Brain microvascular endothelial cell (primary cell): ENCODE measurements around the gene PRR3.
A peak's percentile ranks its signal among the peaks of the same experiment; 100 is the strongest.

Experiments
- DNase-seq: peaks from one replicate; pipeline ENCODE4 v3.0.0-alpha.2; 2020
- H3K27ac ChIP-seq: fragments of 250-450 bp; sonication (Bioruptor Pico); 2 replicates; pipeline ENCODE4 v1.5.1; 2020; ENCODE audit warnings: mild to moderate bottlenecking, moderate library complexity
- H3K27me3 ChIP-seq: fragments of 250-450 bp; sonication (Bioruptor Pico); replicated peaks from 2 replicates; pipeline ENCODE4 v1.5.1; 2020; ENCODE audit warnings: mild to moderate bottlenecking
- H3K36me3 ChIP-seq: fragments of 250-450 bp; sonication (Bioruptor Pico); replicated peaks from 2 replicates; pipeline ENCODE4 v1.5.1; 2020; ENCODE audit warnings: mild to moderate bottlenecking
- H3K4me3 ChIP-seq: 2 replicates; pipeline ENCODE4 v1.5.1; 2011; ENCODE audit warnings: low read depth, mild to moderate bottlenecking, control low read depth, low read length, moderate library complexity
- CTCF ChIP-seq: IDR thresholded peaks from 2 replicates; pipeline ENCODE4 v1.5.1; 2011; ENCODE audit warnings: low read depth, mild to moderate bottlenecking, moderate library complexity, low read length, control low read depth, inconsistent platforms; ENCODE audit errors: missing control alignments
- in situ Hi-C: cut with HindIII; loops from 2 replicates; pipeline ENCODE4 v1.10.0; 2017; ENCODE audit warnings: low sequenced_read_pairs, low pct_ligation_motif_present

PRR3 gene

DNA sequence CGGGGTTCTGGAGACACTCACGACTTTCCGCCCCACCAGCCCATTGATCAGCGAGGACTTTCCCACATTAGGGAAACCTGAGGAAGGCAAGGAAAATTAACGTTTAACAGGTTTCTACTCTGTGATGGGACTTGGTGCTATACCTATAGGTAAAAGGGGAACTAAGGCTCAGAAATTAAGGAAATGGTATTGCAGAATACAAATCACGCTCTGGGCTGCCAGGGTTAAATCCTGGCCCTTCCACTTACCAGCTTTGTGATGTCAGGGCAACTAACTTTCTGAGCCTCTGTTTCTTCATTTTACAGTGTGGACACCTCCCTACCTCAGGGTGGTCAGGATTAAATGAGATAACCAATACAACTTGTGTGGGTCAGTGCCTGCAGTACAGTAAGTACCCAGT is 9.6 kb upstream of the PRR3 start:
- TF ChIP-seq CTCF: no peak
- DNase-seq: no peak
- Histone ChIP-seq H3K4me3 (no peak overlapping the region), H3K27ac (no peak overlapping the region), H3K36me3 (peaks cover 44% of the 10 kb centered on the region), H3K27me3 (no peaks in the 10 kb centered on the region)
- in situ Hi-C loops: no loop called here

DNA sequence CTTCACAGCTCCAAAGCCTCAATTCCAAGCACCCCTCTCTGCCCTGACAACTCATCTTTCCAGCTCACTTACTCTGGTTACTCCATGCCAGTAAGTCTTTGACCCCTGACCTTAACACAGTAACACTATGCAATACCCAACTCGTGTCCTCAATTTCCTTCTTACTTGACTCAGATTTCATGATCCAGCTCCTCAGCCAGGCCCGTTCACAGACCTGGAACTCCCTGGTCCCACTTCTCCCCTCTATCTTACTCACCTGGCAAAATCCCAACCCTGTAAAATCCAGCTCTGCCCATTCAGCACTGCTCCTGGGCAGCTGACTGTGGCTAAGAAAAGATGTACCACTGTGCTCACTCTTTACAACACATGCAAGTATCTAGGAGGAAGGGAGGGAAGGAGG is 8.7 kb upstream of the PRR3 start:
- Histone ChIP-seq H3K27ac (no peak overlapping the region), H3K4me3 (no peak overlapping the region), H3K36me3 (peaks cover 46% of the 10 kb centered on the region), H3K27me3 (no peaks in the 10 kb centered on the region)
- no peak for TF ChIP-seq CTCF
- in situ Hi-C loops: no loop called here
- DNase-seq: no peak

DNA sequence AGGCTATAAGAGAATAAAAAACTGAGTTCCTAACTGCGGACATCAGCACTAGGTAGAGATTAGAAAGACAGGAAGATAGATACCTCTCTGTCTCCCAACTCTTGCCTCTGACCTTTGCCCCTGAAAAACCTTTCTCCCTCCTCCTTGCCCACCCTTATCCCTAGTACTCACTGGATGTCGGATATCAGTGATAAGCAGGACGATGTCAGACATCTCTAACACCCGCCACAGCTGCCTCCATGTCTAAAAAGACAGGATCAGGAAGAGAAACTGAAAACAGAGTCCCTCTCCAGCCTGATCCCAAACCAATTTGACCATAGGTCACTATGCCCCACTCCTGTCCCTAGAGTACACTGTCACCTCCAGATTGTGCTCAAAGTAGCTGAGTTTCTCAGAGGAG is 2.7 kb upstream of the PRR3 start:
- in situ Hi-C loops: no loop called here
- no peak for TF ChIP-seq CTCF
- H3K27ac ChIP-seq: no peak overlapping the region
- no peak overlapping the region for H3K4me3 ChIP-seq
- no peak for DNase-seq
- peaks cover 23% of the 10 kb centered on the region for H3K36me3 ChIP-seq
- no peaks in the 10 kb centered on the region for H3K27me3 ChIP-seq

- in situ Hi-C loops: no loop called here
- Histone ChIP-seq H3K36me3 (peaks cover 22% of the 10 kb centered on the region), H3K27me3 (no peaks in the 10 kb centered on the region), H3K4me3 (peak overlapping the region; percentile 97), H3K27ac (peak overlapping the region; percentile 83)
- peak; percentile 18 for TF ChIP-seq CTCF
- peak; percentile 7 for DNase-seq
Observed at GRCh38 chr6:30554962-30555815, 1.9 kb upstream of the PRR3 start.

DNA sequence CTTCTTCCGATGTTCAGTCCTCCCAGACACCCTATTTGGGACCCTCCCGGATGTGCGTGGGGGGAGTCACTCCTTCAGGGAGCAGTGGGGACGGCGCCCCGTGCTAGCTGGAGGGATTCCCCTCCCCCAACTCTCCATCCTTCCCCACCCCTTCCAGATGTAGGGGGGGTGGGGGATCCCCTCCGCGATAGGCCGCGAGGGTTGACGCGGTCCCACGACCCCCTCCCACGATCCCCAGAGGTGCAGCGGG is 1.4 kb upstream of the PRR3 start:
- TF ChIP-seq CTCF: no peak
- Histone ChIP-seq H3K4me3 (peak overlapping the region; percentile 97), H3K36me3 (peaks cover 17% of the 10 kb centered on the region), H3K27ac (peak overlapping the region; percentile 83), H3K27me3 (no peaks in the 10 kb centered on the region)
- in situ Hi-C loops: no loop called here
- DNase-seq: no peak
